HG02943 (cell line): ENCODE data around the gene NPEPPS.

Experiments
- ATAC-seq: cut with Tn5 transposase; IDR thresholded peaks from one replicate; pipeline ENCODE4 v1.9.1; 2021; ENCODE audit warnings: mild to moderate bottlenecking, low read depth, moderate library complexity; ENCODE audit not compliant: unreplicated experiment

Gene NPEPPS

GRCh38 chr17:47622180-47622549 lies 91.3 kb downstream of the NPEPPS start:
- ATAC-seq, result no peak

GRCh38 chr17:47624727-47625068 lies 93.8 kb downstream of the NPEPPS start:
- ATAC-seq, result no peak

GRCh38 chr17:47628014-47628566 lies 97.2 kb downstream of the NPEPPS start:
- no peak for ATAC-seq

- no peak for ATAC-seq
Observed at GRCh38 chr17:47629826-47630225, 98.9 kb downstream of the NPEPPS start.

GRCh38 chr17:47630614-47631013 lies 99.7 kb downstream of the NPEPPS start:
- no peak for ATAC-seq

- ATAC-seq, result no peak
Observed at GRCh38 chr17:47632991-47633390, 102.1 kb downstream of the NPEPPS start.

GRCh38 chr17:47633996-47634395 lies 103.1 kb downstream of the NPEPPS start:
- no peak for ATAC-seq

- no peak for ATAC-seq
Observed at GRCh38 chr17:47634870-47635269, 104.0 kb downstream of the NPEPPS start.

GRCh38 chr17:47635734-47636133 lies 104.8 kb downstream of the NPEPPS start:
- ATAC-seq, result no peak

GRCh38 chr17:47636273-47637030 lies 105.5 kb downstream of the NPEPPS start:
- ATAC-seq, result no peak

GRCh38 chr17:47638903-47639302 lies 108.0 kb downstream of the NPEPPS start:
- ATAC-seq, result no peak

- no peak for ATAC-seq
Observed at GRCh38 chr17:47640076-47640475, 109.2 kb downstream of the NPEPPS start.

- ATAC-seq, result no peak
Observed at GRCh38 chr17:47641202-47641601, 110.3 kb downstream of the NPEPPS start.

- ATAC-seq, result no peak
Observed at GRCh38 chr17:47643116-47643515, 112.2 kb downstream of the NPEPPS start.

- no peak for ATAC-seq
Observed at GRCh38 chr17:47644324-47644723, 113.4 kb downstream of the NPEPPS start.

GRCh38 chr17:47649153-47649971 lies 118.5 kb downstream of the NPEPPS start, which contains the start of gene KPNB1:
Gene KPNB1 (plus strand): TSS chr17:47649919. CDS start chr17:47650245, 326 bp downstream.
- ATAC-seq, result peak; percentile 81

GRCh38 chr17:47649972-47650524 lies 119.1 kb downstream of the NPEPPS start:
- ATAC-seq, result peak; percentile 10

- ATAC-seq, result peak; percentile 40
Observed at GRCh38 chr17:47650525-47651522, 119.9 kb downstream of the NPEPPS start.

- ATAC-seq, result no peak
Observed at GRCh38 chr17:47651704-47652103, 120.8 kb downstream of the NPEPPS start.

- no peak for ATAC-seq
Observed at GRCh38 chr17:47652570-47652969, 121.7 kb downstream of the NPEPPS start.
